Measurements from ENCODE around the gene LRRC75A. TPM values are rescaled to one million over a fixed set of nuclear protein-coding genes. Genes with fewer than 3 reads are reported as not detected.
"Not testable (repeated sequence)": the region's sequence is repeated elsewhere in the genome, so short reads cannot be mapped to it uniquely, and the experiment has no call there.

The LRRC75A gene
- total RNA-seq, 2 donors from 2014 or later, result 0.93 to 2.6 TPM

DNA sequence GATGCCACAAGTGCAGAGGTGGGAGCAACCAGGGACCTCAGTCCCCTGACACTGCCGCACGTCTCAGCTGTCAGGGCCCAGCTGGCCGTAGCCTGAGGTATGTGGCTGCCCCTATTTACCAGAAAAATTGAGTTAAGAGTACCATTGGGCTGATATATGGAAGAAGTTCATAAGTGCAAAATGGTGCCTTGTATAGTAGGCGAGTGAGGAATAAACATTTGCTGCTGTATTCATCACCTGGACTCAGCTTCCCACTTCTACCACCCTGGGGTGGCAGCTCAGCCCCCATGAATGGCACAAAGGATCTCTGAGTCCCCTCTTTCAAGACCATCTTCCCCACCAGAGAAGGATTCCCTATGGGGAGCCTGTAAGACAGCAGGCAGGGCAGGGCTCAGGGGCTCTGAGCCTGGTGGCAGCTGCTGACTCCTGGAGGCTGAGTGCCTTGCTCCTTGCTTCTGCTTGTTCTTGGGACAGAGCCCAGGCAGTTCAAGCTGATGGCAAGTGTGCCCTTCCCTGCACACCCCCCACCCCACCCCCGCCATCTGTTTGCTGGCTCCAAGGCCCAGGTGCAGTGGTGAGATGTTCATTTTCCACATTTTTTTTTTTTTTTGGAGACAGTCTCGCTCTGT is 47.6 kb downstream of the LRRC75A start:
- Histone ChIP-seq H3K9me3 (no peaks in the 10 kb centered on the region), H3K4me1 (peaks cover 0 to 56% of the 10 kb centered on the region in 2 donors), H3K4me3 (no peak overlapping the region), H3K27me3 (no peaks in the 10 kb centered on the region), H3K36me3 (peaks cover 60% of the 10 kb centered on the region), H3K27ac (no peak overlapping the region)
- TF ChIP-seq, protein P1, sequence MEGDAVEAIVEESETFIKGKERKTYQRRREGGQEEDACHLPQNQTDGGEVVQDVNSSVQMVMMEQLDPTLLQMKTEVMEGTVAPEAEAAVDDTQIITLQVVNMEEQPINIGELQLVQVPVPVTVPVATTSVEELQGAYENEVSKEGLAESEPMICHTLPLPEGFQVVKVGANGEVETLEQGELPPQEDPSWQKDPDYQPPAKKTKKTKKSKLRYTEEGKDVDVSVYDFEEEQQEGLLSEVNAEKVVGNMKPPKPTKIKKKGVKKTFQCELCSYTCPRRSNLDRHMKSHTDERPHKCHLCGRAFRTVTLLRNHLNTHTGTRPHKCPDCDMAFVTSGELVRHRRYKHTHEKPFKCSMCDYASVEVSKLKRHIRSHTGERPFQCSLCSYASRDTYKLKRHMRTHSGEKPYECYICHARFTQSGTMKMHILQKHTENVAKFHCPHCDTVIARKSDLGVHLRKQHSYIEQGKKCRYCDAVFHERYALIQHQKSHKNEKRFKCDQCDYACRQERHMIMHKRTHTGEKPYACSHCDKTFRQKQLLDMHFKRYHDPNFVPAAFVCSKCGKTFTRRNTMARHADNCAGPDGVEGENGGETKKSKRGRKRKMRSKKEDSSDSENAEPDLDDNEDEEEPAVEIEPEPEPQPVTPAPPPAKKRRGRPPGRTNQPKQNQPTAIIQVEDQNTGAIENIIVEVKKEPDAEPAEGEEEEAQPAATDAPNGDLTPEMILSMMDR (IDR thresholded peaks at IDR 0.05), result no peak
- DNase-seq (ENCODE audit: low spot score), result no peak

DNA sequence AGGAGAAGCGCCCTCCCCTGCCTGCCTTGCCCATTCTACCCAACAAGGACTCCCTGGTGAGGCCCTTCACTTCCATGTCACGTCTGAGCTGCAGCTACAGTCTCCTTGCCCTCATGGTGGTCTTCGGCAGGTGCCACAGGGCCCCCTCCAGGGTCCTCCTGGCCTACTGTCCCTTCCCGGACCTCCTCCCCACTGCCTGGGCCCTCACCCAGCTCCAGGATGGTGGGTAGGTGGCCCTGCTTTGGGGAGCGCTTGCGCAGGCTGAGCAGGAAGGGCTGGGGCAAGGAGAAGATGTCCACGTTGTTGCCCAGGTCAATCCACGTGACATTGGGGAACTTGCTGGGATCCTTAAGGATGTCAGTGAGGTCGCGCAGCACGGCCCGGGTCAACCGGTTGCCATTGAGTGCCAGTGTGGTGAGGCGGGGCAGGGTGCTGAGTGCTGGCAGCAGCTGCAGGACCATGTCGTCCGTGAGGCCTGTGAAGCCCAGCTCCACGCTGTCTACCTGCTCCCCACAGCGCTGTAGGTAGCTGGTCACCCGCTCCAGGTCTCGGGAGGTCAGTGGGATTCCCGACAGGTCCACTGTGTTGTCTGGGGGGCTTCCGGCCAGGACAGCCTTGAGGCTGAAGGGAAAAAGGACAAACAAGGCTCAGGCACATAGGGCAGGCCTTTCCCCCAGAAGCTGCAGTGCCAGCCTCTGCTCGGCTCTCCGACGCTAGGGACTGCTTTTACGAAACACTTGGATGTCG is 48.3 kb downstream of the LRRC75A start:
- peaks cover 0 to 56% of the 10 kb centered on the region in 2 donors for H3K4me1 ChIP-seq
- DNase-seq (ENCODE audit: low spot score), result no peak
- no peak overlapping the region for H3K4me3 ChIP-seq
- no peaks in the 10 kb centered on the region for H3K27me3 ChIP-seq
- no peak overlapping the region for H3K27ac ChIP-seq
- H3K9me3 ChIP-seq, result no peaks in the 10 kb centered on the region
- TF ChIP-seq, protein P1 (IDR thresholded peaks at IDR 0.05), result no peak
- peaks cover 54% of the 10 kb centered on the region for H3K36me3 ChIP-seq

DNA sequence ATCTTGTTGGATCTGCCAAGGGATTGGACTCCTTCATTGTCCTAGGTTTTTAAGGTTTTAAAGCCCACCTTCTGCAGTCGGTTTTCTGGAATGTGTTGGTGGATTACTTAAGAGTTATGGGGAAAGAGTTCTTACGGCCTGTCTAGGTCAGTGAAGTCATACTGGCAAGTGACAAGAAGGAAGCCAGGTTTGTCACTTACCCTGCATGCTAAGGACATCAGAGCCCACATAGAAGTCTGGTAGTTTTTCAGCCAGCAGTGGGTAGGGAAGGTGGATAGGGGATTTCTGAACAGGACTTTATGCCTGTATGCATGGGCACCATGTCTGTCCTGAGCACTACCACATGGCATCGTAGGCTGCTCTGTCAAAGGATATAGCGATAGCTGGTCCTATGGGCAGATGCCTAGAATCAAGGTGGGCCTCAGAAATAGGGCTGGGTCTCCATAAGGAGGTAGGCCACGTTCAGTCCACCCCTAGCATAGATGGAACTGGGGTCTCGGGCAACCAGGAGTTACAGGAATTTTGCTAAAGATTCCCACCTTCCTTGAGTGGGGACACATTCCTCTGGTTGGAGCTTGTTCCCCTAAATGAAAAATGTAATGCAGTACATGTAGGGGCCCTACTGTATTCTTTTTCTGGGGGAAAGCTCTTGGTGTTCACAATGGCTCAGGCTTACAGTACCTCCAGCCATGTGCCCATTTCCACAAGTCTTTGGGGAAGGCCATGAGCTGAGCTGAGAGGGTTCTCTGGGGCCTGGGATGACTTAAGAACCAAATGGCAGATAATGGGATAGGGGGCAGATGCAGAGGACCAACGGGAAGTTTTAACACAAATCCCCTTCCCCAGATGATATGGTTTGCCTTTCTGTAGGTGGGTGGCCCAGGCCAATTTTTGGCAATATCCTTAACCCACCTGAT is 49.1 kb downstream of the LRRC75A start:
- Histone ChIP-seq H3K36me3 (peaks cover 53% of the 10 kb centered on the region), H3K27ac (no peak overlapping the region), H3K9me3 (no peaks in the 10 kb centered on the region), H3K4me3 (no peak overlapping the region), H3K27me3 (no peaks in the 10 kb centered on the region), H3K4me1 (peaks cover 0 to 59% of the 10 kb centered on the region in 2 donors)
- TF ChIP-seq, protein P1 (IDR thresholded peaks at IDR 0.05), result no peak
- no peak for DNase-seq (ENCODE audit: low spot score)

DNA sequence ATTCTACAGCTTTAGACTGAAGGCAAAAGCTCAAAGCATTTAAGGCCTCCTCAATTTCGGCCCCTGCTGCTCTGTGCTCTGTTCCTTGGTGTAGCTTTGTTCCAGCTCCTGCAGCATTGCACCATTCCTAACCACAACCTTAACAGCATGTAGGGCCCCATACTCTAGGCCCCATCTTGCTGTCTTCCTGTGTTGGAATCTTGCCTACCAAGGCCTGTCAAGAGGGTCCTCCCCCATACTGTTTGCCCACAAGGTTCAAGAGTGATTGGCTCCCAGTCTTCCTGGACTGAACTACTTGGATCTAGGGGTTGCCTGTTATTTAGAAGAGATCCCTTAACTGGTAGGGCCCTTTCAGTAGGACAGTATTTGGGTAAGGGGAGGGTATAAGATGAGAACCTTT is 49.9 kb downstream of the LRRC75A start:
- Histone ChIP-seq H3K36me3 (peaks cover 52% of the 10 kb centered on the region), H3K4me1 (peaks cover 0 to 59% of the 10 kb centered on the region in 2 donors), H3K27me3 (no peaks in the 10 kb centered on the region), H3K27ac (no peak overlapping the region), H3K9me3 (no peaks in the 10 kb centered on the region), H3K4me3 (no peak overlapping the region)
- TF ChIP-seq, protein P1 (IDR thresholded peaks at IDR 0.05), result no peak
- DNase-seq (ENCODE audit: low spot score), result no peak

DNA sequence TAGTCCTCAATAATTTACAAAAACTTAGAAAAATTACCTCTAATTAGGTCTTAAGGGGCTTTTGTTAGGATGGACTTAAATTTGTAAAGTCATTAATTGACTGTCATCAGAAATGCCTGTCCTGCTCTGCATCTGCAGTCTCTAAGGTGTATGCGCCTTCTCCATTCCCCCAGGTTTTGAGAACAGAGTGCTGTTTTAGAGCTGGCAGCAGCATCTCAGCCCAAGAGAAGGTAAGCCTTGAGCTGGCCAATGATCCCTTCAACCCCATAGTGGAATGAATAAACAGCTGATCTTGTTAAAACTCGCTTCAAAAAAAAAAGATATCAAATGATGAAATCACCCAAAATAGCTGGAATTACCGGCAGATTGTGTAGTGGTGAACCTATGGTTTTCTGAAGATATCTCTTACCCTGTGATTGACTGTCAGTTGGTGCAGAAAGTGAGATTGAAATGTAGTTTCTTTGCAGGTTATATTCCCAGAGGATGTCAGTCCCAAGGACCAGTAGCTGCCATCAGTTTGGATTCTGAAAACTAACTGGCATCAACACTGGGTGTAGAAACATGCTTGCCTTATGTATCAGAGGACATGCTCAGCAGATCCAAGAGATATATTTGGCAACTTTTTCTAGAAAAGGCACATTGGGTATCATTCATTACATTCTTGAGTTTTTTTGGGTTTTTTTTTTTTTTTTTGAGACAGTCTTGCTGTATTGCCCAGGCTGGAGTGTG is 50.9 kb downstream of the LRRC75A start:
- no peaks in the 10 kb centered on the region for H3K27me3 ChIP-seq
- H3K36me3 ChIP-seq, result peaks cover 47% of the 10 kb centered on the region
- TF ChIP-seq, protein P1 (IDR thresholded peaks at IDR 0.05), result no peak
- no peak overlapping the region for H3K4me3 ChIP-seq
- H3K4me1 ChIP-seq, result peaks cover 0 to 59% of the 10 kb centered on the region in 2 donors
- no peak overlapping the region for H3K27ac ChIP-seq
- no peak for DNase-seq (ENCODE audit: low spot score)
- H3K9me3 ChIP-seq, result no peaks in the 10 kb centered on the region

DNA sequence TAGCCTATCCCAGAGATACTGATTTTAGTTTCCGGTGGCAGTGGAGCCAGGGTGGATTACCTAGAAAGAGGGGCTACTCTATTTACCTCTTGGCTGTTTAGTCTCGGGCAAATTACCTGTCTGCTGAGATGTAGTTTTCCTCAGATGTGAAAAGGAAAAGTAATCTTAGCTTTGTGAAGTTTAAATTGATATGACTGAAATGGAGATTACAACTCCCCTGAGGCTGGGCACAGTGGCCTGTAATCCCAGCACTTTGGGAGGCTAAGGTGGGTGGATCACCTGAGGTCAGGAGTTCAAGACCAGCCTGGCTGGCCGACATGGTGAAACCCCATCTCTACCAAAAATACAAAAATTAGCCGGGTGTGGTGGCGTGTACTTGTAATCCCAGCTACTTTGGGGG is 51.6 kb downstream of the LRRC75A start:
- Histone ChIP-seq H3K27ac (peak overlapping the region in 1 of 2 donors; percentile 88), H3K4me1 (peaks cover 0 to 56% of the 10 kb centered on the region in 2 donors), H3K36me3 (peaks cover 47% of the 10 kb centered on the region), H3K4me3 (peak overlapping the region; percentile 84 to 87)
- not testable (repeated sequence) for H3K27me3 ChIP-seq; DNase-seq (ENCODE audit: low spot score); H3K9me3 ChIP-seq

Measured in right atrium auricular region (tissue), 2 donors.